Fibroblast of the aortic adventitia (primary cell): ENCODE results near the gene USP49. TPM values are rescaled to one million over a fixed set of nuclear protein-coding genes. Genes with fewer than 3 reads are reported as not detected.
"Not testable (repeated sequence)": the region's sequence is repeated elsewhere in the genome, so short reads cannot be mapped to it uniquely, and the experiment has no call there.

Experiments
- DNase-seq: peaks from one replicate; pipeline ENCODE4 v3.0.0-alpha.2; 2010; ENCODE audit warnings: low read depth
- H3K4me3 ChIP-seq: 2 replicates; pipeline ENCODE4 v1.5.1; 2011; ENCODE audit warnings: low read depth, mild to moderate bottlenecking, control low read depth, low read length, moderate library complexity
- CTCF ChIP-seq: IDR thresholded peaks from 2 replicates; pipeline ENCODE4 v1.5.1; 2011; ENCODE audit warnings: mild to moderate bottlenecking, low read length, control low read depth, inconsistent platforms; ENCODE audit not compliant: insufficient read depth
- total RNA-seq: library from RNA; depleted of rRNA; stranded (reverse); fragments of >200 nt; gene quantifications from 2 replicates; pipeline ENCODE4 v1.2.3, GENCODE V29; 2012; ENCODE audit warnings: low replicate concordance

The USP49 gene
- total RNA-seq, 1 donor, result 2.7 TPM

GRCh38 chr6:41767112-41767833 is 127.9 kb downstream of the USP49 start:
- DNase-seq, result peak; percentile 89
- H3K4me3 ChIP-seq, result no peak overlapping the region
- no peak for TF ChIP-seq CTCF

- DNase-seq, result peak; percentile 12
Measured at GRCh38 chr6:41766043-41766664, 129.0 kb downstream of the USP49 start.

GRCh38 chr6:41763470-41763869 is 131.7 kb downstream of the USP49 start:
- DNase-seq, result no peak
- H3K4me3 ChIP-seq, result no peak overlapping the region
- TF ChIP-seq CTCF, result no peak

More at GRCh38 chr6:41766043-41766664, 129.0 kb downstream of the USP49 start:
- H3K4me3 ChIP-seq, result not testable (repeated sequence)

GRCh38 chr6:41759905-41760579 is 135.1 kb downstream of the USP49 start:
- no peak overlapping the region for H3K4me3 ChIP-seq
- DNase-seq, result no peak
- TF ChIP-seq CTCF, result no peak

GRCh38 chr6:41759106-41759904 is 135.9 kb downstream of the USP49 start:
- DNase-seq, result no peak
- no peak for TF ChIP-seq CTCF
- no peak overlapping the region for H3K4me3 ChIP-seq

GRCh38 chr6:41758641-41759035 is 136.5 kb downstream of the USP49 start:
- no peak for DNase-seq
- no peak overlapping the region for H3K4me3 ChIP-seq
- TF ChIP-seq CTCF, result no peak
